ENCODE results near the gene MOV10L1. TPM values are rescaled to one million over a fixed set of nuclear protein-coding genes. Genes with fewer than 3 reads are reported as not detected.

The MOV10L1 gene
- total RNA-seq: under 1 TPM in 1 of 4 donors, not detected in 3; 0.25 TPM

GRCh38 chr22:50089682-50090411 is at the start of gene MOV10L1:
MOV10L1 (plus strand) TSS chr22:50090006; CDS start chr22:50090089, 83 bp downstream.
- in situ Hi-C loops (cut with MboI; ENCODE audit: low sequenced_read_pairs in 4 of 4) (no loop called here), intact Hi-C loops (cut with DNase I; ENCODE audit: low total_unique reads) (no loop called here)
- ATAC-seq (no peak), DNase-seq (no peak)
- Histone ChIP-seq H3K4me1 (no peaks in the 10 kb centered on the region), H3K27ac (no peak within 1 kb of the TSS), H3K4me3 (no peak within 1 kb of the TSS), H3K36me3 (no peaks in the 10 kb centered on the region), H3K27me3 (peaks cover 19 to 29% (median 23%) of the 10 kb centered on the region in 3 donors), H3K9me3 (no peaks in the 10 kb centered on the region)
- TF ChIP-seq CTCF (IDR thresholded peaks at IDR 0.05 in 4 of 5, conservative IDR thresholded peaks at IDR 0.05 in 1 of 5) (no peak), POLR2A (IDR thresholded peaks at IDR 0.05) (no peak)

DNA sequence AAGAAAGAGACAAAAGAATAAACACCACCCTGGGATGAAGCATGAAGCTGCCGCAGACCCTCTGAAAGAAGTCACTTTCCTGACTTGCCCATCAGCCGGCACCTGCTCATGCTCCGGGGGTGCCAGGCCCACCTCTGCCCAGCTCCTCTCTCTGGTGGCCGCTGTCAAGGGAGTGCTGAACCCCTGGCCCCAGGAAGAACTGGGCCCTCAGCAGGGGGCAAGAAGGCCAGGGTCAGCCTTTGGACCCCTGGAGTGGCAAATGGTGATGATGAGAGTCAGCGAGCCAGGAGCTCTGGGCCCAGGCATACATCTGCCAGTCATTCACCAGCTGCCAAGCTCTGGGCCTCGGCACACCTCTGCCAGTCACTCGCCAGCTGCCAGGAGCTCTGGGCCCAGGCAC is 49.1 kb upstream of the MOV10L1 start:
- DNase-seq (no peak), ATAC-seq (no peak)
- intact Hi-C loops (cut with DNase I; ENCODE audit: low total_unique reads): no loop called here
- Histone ChIP-seq H3K27ac (no peak overlapping the region), H3K4me1 (no peaks in the 10 kb centered on the region), H3K4me3 (no peak overlapping the region), H3K27me3 (peaks cover 0 to 5% (median 2%) of the 10 kb centered on the region in 3 donors), H3K36me3 (no peaks in the 10 kb centered on the region), H3K9me3 (no peaks in the 10 kb centered on the region)
- in situ Hi-C loops (cut with MboI; ENCODE audit: low sequenced_read_pairs in 4 of 4): loop anchor here in 3 of 4 donors (25.0 kb wide), 1 partner anchor 278 kb away; no protein-coding TSS in a partner anchor
- TF ChIP-seq POLR2A (IDR thresholded peaks at IDR 0.05) (no peak), CTCF (IDR thresholded peaks at IDR 0.05 in 4 of 5, conservative IDR thresholded peaks at IDR 0.05 in 1 of 5) (no peak)

- DNase-seq: no peak
- no peaks in the 10 kb centered on the region for H3K36me3 ChIP-seq
- TF ChIP-seq CTCF (IDR thresholded peaks at IDR 0.05 in 4 of 5, conservative IDR thresholded peaks at IDR 0.05 in 1 of 5) (no peak), POLR2A (IDR thresholded peaks at IDR 0.05) (no peak)
- intact Hi-C loops (cut with DNase I; ENCODE audit: low total_unique reads): no loop called here
- no peaks in the 10 kb centered on the region for H3K9me3 ChIP-seq
- H3K4me1 ChIP-seq: no peaks in the 10 kb centered on the region
- H3K27me3 ChIP-seq: peaks cover 0 to 10% (median 8%) of the 10 kb centered on the region in 3 donors
- ATAC-seq: no peak
- in situ Hi-C loops (cut with MboI; ENCODE audit: low sequenced_read_pairs in 4 of 4): loop anchor here in 3 of 4 donors (25.0 kb wide), 1 partner anchor 279 kb away; no protein-coding TSS in a partner anchor
- H3K4me3 ChIP-seq: no peak overlapping the region
- no peak overlapping the region for H3K27ac ChIP-seq
Measured at GRCh38 chr22:50041361-50042065, 48.3 kb upstream of the MOV10L1 start.

- TF ChIP-seq POLR2A (IDR thresholded peaks at IDR 0.05): no peak
- no peak for TF ChIP-seq CTCF (IDR thresholded peaks at IDR 0.05 in 4 of 5, conservative IDR thresholded peaks at IDR 0.05 in 1 of 5)
- H3K27me3 ChIP-seq: peaks cover 0 to 12% (median 12%) of the 10 kb centered on the region in 3 donors
- H3K9me3 ChIP-seq: no peaks in the 10 kb centered on the region
- no peaks in the 10 kb centered on the region for H3K36me3 ChIP-seq
- intact Hi-C loops (cut with DNase I; ENCODE audit: low total_unique reads): no loop called here
- H3K4me1 ChIP-seq: no peaks in the 10 kb centered on the region
- DNase-seq (no peak), ATAC-seq (no peak)
- no peak overlapping the region for H3K4me3 ChIP-seq
- in situ Hi-C loops (cut with MboI; ENCODE audit: low sequenced_read_pairs in 4 of 4): loop anchor here in 3 of 4 donors (25.0 kb wide), 1 partner anchor 282 kb away; no protein-coding TSS in a partner anchor
- no peak overlapping the region for H3K27ac ChIP-seq
Measured at GRCh38 chr22:50044485-50045118, 45.2 kb upstream of the MOV10L1 start.

All from gastrocnemius medialis (tissue), 4 donors.